ENCODE data around the gene NECTIN4. TPM values are rescaled to one million over a fixed set of nuclear protein-coding genes. Genes with fewer than 3 reads are reported as not detected.

Gene NECTIN4
- total RNA-seq, 1 donor from 2014 or later = not detected

DNA sequence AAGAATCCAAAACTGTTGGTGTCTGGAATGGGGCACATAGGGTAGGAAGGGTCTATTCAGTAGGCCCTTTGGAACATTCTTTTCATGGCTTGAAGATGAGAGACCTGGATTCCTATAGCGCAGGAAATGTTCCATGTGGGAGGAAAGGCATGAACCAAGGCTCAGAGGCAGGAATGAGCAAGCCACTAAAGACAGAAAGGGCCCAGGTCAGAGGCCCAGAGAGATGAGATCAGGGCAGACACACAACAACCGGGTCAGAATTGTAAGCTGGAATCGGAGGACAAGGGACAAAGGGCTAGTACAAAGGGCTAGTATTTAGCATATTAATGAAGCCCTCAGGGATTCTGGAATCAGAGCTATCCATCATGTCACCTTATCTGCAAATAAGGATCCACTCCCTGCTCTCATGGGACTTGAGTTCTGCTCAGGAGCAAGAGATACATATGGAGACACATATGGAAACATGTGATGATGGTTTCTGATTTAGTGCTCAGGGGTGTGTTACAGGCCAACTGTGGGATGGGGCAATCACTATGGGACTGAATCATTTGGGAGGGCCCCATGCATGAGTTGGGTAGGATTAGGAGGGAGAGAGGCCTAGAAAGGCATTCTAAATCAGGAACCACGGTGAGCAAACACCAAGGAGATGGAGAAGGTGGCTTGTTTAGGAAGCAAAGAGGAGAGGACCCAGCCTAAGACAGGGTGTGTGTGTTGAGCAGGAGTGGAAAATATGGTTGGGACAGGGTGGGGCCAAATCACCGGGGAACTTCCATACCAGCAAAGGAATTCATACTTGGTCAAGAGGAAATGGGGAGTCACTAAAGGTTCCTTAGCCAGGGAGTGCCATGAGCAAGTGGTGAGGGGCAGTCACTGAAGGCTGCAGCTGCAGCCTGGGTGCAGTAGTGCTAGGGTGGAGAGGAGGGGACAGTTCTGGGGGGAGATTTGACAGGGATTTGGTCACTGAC is 8.6 kb downstream of the NECTIN4 start:
- H3K4me3 Mint-ChIP-seq = no peak overlapping the region
- H3K9me3 Mint-ChIP-seq = peaks cover 3% of the 10 kb centered on the region
- no peaks in the 10 kb centered on the region for H3K36me3 Mint-ChIP-seq
- no peaks in the 10 kb centered on the region for H4K20me1 ChIP-seq (ENCODE audit: low read depth)
- H3K4me3 ChIP-seq = no peak overlapping the region
- peak overlapping the region; percentile 9 for H2AFZ ChIP-seq (replicated peaks)
- no peak overlapping the region for H3K4me2 ChIP-seq
- H3K27ac ChIP-seq = no peak overlapping the region
- no peaks in the 10 kb centered on the region for H3K27me3 ChIP-seq
- no peak overlapping the region for H3K9ac ChIP-seq
- H3K36me3 ChIP-seq = no peaks in the 10 kb centered on the region
- peaks cover 17% of the 10 kb centered on the region for H3K4me1 Mint-ChIP-seq
- H3K4me1 ChIP-seq = peaks cover 5% of the 10 kb centered on the region
- H3K9me3 ChIP-seq (ENCODE audit: low read depth) = no peaks in the 10 kb centered on the region
- DNase-seq (ENCODE audit: low spot score) = no peak
- no peaks in the 10 kb centered on the region for H3F3A ChIP-seq (ENCODE audit: low read depth)
- peaks cover 14% of the 10 kb centered on the region for H3K27me3 Mint-ChIP-seq (ENCODE audit: insufficient read depth, low read depth)
- no peak overlapping the region for H3K27ac Mint-ChIP-seq
- no peaks in the 10 kb centered on the region for H3K79me2 ChIP-seq (ENCODE audit: low read depth)
- TF ChIP-seq, protein P1, sequence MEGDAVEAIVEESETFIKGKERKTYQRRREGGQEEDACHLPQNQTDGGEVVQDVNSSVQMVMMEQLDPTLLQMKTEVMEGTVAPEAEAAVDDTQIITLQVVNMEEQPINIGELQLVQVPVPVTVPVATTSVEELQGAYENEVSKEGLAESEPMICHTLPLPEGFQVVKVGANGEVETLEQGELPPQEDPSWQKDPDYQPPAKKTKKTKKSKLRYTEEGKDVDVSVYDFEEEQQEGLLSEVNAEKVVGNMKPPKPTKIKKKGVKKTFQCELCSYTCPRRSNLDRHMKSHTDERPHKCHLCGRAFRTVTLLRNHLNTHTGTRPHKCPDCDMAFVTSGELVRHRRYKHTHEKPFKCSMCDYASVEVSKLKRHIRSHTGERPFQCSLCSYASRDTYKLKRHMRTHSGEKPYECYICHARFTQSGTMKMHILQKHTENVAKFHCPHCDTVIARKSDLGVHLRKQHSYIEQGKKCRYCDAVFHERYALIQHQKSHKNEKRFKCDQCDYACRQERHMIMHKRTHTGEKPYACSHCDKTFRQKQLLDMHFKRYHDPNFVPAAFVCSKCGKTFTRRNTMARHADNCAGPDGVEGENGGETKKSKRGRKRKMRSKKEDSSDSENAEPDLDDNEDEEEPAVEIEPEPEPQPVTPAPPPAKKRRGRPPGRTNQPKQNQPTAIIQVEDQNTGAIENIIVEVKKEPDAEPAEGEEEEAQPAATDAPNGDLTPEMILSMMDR (IDR thresholded peaks at IDR 0.05) = no peak
- TF ChIP-seq EZH2 (IDR thresholded peaks at IDR 0.05) (no peak), EZH2phosphoT487 (IDR thresholded peaks at IDR 0.05) (no peak)

DNA sequence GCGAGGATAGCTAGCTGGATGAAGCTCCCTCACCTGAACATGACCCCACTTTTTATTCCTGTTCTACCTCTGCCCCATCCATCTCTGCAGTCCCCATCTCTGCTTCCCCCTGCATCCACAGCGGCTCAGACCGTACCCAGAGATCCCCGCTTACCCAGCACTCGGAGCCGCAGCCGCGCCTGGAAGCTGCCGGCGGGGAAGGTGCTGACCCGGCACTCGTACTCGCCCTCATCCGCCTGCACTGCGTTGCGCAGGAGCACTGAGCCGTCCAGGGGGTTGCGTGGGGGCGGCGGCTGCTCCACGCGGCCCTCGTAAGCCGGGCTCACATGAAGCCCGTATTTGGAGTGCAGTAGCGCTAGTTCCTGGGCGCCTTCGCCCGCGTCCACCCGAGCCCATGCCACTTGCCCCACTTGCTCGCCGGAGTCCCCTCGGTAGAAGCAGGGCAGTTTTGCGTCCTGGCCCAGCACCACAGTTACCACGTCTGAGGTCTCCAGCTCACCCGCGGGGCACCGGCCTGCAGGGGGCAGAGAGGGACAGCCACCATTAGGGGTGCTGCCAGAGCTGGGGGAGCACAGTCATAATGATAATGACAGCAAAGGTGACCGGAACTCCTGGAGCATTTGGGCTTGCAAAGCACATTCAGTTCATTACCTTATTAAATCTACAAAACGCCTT is 9.8 kb downstream of the NECTIN4 start:
- Histone ChIP-seq H3K4me2 (no peak overlapping the region), H3K9me3 (ENCODE audit: low read depth) (no peaks in the 10 kb centered on the region), H3K4me3 (no peak overlapping the region), H2AFZ (replicated peaks) (no peak overlapping the region), H3K36me3 (no peaks in the 10 kb centered on the region), H3K79me2 (ENCODE audit: low read depth) (no peaks in the 10 kb centered on the region), H3K4me1 (no peaks in the 10 kb centered on the region), H3K9ac (no peak overlapping the region), H3K27me3 (no peaks in the 10 kb centered on the region), H3K27ac (no peak overlapping the region), H4K20me1 (ENCODE audit: low read depth) (no peaks in the 10 kb centered on the region), H3F3A (ENCODE audit: low read depth) (no peaks in the 10 kb centered on the region)
- peaks cover 8% of the 10 kb centered on the region for H3K4me1 Mint-ChIP-seq
- H3K36me3 Mint-ChIP-seq = no peaks in the 10 kb centered on the region
- H3K4me3 Mint-ChIP-seq = no peak overlapping the region
- no peak overlapping the region for H3K27ac Mint-ChIP-seq
- peaks cover 3% of the 10 kb centered on the region for H3K9me3 Mint-ChIP-seq
- DNase-seq (ENCODE audit: low spot score) = no peak
- H3K27me3 Mint-ChIP-seq (ENCODE audit: insufficient read depth, low read depth) = peaks cover 12% of the 10 kb centered on the region
- TF ChIP-seq EZH2phosphoT487 (IDR thresholded peaks at IDR 0.05) (no peak), EZH2 (IDR thresholded peaks at IDR 0.05) (no peak)
- TF ChIP-seq, protein P1 (IDR thresholded peaks at IDR 0.05) = no peak

DNA sequence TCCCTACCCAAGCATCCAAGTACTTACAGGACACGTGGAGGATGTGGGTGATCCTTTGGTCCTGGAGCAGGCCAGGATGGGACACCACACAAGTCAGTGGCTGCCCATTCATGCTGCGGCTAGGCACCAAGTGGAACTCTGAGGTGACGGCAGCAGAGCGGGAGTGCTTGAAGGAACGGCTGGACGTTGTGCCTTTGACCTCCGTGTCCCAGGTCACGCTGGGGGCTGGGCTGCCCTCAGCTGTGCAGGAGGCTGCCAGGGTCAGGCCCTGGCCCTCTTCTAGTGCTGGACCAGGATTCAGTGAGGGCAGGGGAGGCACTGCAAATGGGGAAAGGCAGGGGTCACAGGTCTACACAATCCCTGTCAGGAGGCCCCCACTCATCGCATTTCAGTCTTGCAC is 11.9 kb downstream of the NECTIN4 start:
- no peaks in the 10 kb centered on the region for H3K4me1 ChIP-seq
- TF ChIP-seq, protein P1 (IDR thresholded peaks at IDR 0.05) = no peak
- TF ChIP-seq EZH2 (IDR thresholded peaks at IDR 0.05) (no peak), EZH2phosphoT487 (IDR thresholded peaks at IDR 0.05) (no peak)
- no peak overlapping the region for H3K4me3 ChIP-seq
- no peak overlapping the region for H3K27ac ChIP-seq
- peaks cover 3% of the 10 kb centered on the region for H3K9me3 Mint-ChIP-seq
- no peaks in the 10 kb centered on the region for H4K20me1 ChIP-seq (ENCODE audit: low read depth)
- no peaks in the 10 kb centered on the region for H3K36me3 ChIP-seq
- peaks cover 9% of the 10 kb centered on the region for H3K27me3 Mint-ChIP-seq (ENCODE audit: insufficient read depth, low read depth)
- no peak overlapping the region for H3K4me3 Mint-ChIP-seq
- DNase-seq (ENCODE audit: low spot score) = no peak
- no peak overlapping the region for H2AFZ ChIP-seq (replicated peaks)
- no peaks in the 10 kb centered on the region for H3K27me3 ChIP-seq
- H3F3A ChIP-seq (ENCODE audit: low read depth) = no peaks in the 10 kb centered on the region
- no peaks in the 10 kb centered on the region for H3K79me2 ChIP-seq (ENCODE audit: low read depth)
- no peaks in the 10 kb centered on the region for H3K9me3 ChIP-seq (ENCODE audit: low read depth)
- H3K27ac Mint-ChIP-seq = no peak overlapping the region
- no peak overlapping the region for H3K9ac ChIP-seq
- H3K36me3 Mint-ChIP-seq = no peaks in the 10 kb centered on the region
- no peak overlapping the region for H3K4me2 ChIP-seq
- peaks cover 11% of the 10 kb centered on the region for H3K4me1 Mint-ChIP-seq

Measured in neural progenitor cell (in vitro differentiated cells).